Neuronal stem cell (in vitro differentiated cells): Measurements from ENCODE around the gene SIDT2.

ENCODE experiments used
- DNase-seq: peaks from one replicate; pipeline ENCODE4 v3.0.0-alpha.2; 2013; ENCODE audit warnings: low spot score
- H2AFZ ChIP-seq: one replicate; pipeline ENCODE4 v1.6.1; 2013; ENCODE audit warnings: mild to moderate bottlenecking, low read length, inconsistent platforms
- H2AK5ac ChIP-seq: 2 replicates; pipeline ENCODE4 v1.6.1; 2013; ENCODE audit warnings: low read depth, mild to moderate bottlenecking, inconsistent platforms, low read length, moderate library complexity, mixed read lengths
- H2BK120ac ChIP-seq: 2 replicates; pipeline ENCODE4 v1.6.1; 2013; ENCODE audit warnings: low read depth, mild to moderate bottlenecking, inconsistent platforms, low read length, moderate library complexity, mixed read lengths
- H2BK12ac ChIP-seq: one replicate; pipeline ENCODE4 v1.6.1; 2013; ENCODE audit warnings: low read length, inconsistent platforms
- H2BK15ac ChIP-seq: 2 replicates; pipeline ENCODE4 v1.6.1; 2013; ENCODE audit warnings: mild to moderate bottlenecking, low read length, inconsistent platforms, mixed read lengths
- H2BK5ac ChIP-seq: one replicate; pipeline ENCODE4 v1.6.1; 2013; ENCODE audit warnings: inconsistent platforms, mild to moderate bottlenecking, low read length, moderate library complexity
- H3K14ac ChIP-seq: one replicate; pipeline ENCODE4 v1.6.1; 2013; ENCODE audit warnings: low read length, inconsistent platforms
- H3K18ac ChIP-seq: 2 replicates; pipeline ENCODE4 v1.6.1; 2013; ENCODE audit warnings: low read length, inconsistent platforms
- H3K23ac ChIP-seq: 2 replicates; pipeline ENCODE4 v1.6.1; 2013; ENCODE audit warnings: low read depth, mild to moderate bottlenecking, mixed read lengths, low read length, inconsistent platforms; ENCODE audit not compliant: poor library complexity
- H3K27ac ChIP-seq: replicated peaks from 3 replicates; pipeline ENCODE4 v1.5.1; 2013; ENCODE audit warnings: low read length, inconsistent platforms
- H3K27me3 ChIP-seq, 3 experiments: 2 replicates each; pipeline ENCODE4 v1.6.1; 2013; ENCODE audit warnings: low read length in 3 of 3, mild to moderate bottlenecking in 2 of 3, inconsistent platforms in 1 of 3, low read depth in 1 of 3, mixed read lengths in 1 of 3, moderate library complexity in 1 of 3; ENCODE audit not compliant: control insufficient read depth in 3 of 3, insufficient read depth in 3 of 3
- H3K36me3 ChIP-seq, 2 donors: replicated peaks in 1 of 2; 2 replicates each; pipeline ENCODE4 v1.6.1; 2013; ENCODE audit warnings: low read length in 2 of 2; ENCODE audit not compliant: control insufficient read depth in 2 of 2, insufficient read depth in 2 of 2
- H3K4ac ChIP-seq: 2 replicates; pipeline ENCODE4 v1.6.1; 2013; ENCODE audit warnings: inconsistent platforms, mild to moderate bottlenecking, low read length, moderate library complexity
- H3K4me1 ChIP-seq, 2 donors: 1 replicate in 1 of 2; 2 replicates in 1 of 2; pipeline ENCODE4 v1.6.1; 2013; ENCODE audit warnings: low read length in 2 of 2, low read depth in 1 of 2; ENCODE audit not compliant: control insufficient read depth in 2 of 2, insufficient read depth in 1 of 2
- H3K4me2 ChIP-seq: one replicate; pipeline ENCODE4 v1.6.1; 2013; ENCODE audit warnings: mild to moderate bottlenecking, low read length, inconsistent platforms; ENCODE audit not compliant: insufficient read depth, poor library complexity, severe bottlenecking
- H3K4me3 ChIP-seq, 2 donors: 2 replicates each; pipeline ENCODE4 v1.5.1; 2013; ENCODE audit warnings: low read length in 2 of 2, mild to moderate bottlenecking in 2 of 2, inconsistent platforms in 1 of 2, moderate library complexity in 1 of 2
- H3K79me1 ChIP-seq: one replicate; pipeline ENCODE4 v1.6.1; 2013; ENCODE audit warnings: low read depth, mild to moderate bottlenecking, inconsistent platforms, low read length, moderate library complexity
- H3K9ac ChIP-seq: one replicate; pipeline ENCODE4 v1.6.1; 2013; ENCODE audit warnings: mild to moderate bottlenecking, low read depth, low read length, inconsistent platforms; ENCODE audit not compliant: poor library complexity
- H3K9me3 ChIP-seq, 2 donors: replicated peaks in 1 of 2; 2 replicates each; pipeline versions ENCODE3 to v1.6.1; 2013; ENCODE audit warnings: low read length in 2 of 2, mild to moderate bottlenecking in 2 of 2, inconsistent platforms in 1 of 2, low read depth in 1 of 2, mixed read lengths in 1 of 2, moderate library complexity in 1 of 2; ENCODE audit not compliant: control insufficient read depth in 2 of 2, insufficient read depth in 1 of 2
- H4K8ac ChIP-seq: one replicate; pipeline ENCODE4 v1.6.1; 2013; ENCODE audit warnings: low read depth, mild to moderate bottlenecking, inconsistent platforms, low read length, moderate library complexity
- H4K91ac ChIP-seq: one replicate; pipeline ENCODE4 v1.6.1; 2013; ENCODE audit warnings: low read length, low read depth, mild to moderate bottlenecking, inconsistent platforms; ENCODE audit not compliant: poor library complexity
- WGBS, 2 donors: extraction: QIAGEN DNeasy Blood & Tissue Kit; methylation state at CpG; one replicate each; pipeline ENCODE4 v1.1.7; 2013; ENCODE audit warnings: missing lambda C conversion rate in 2 of 2, mixed read lengths in 1 of 2; ENCODE audit not compliant: insufficient read length in 2 of 2, insufficient replicate concordance in 1 of 2; ENCODE audit errors: extremely low coverage in 2 of 2; 5-methylcytosine and 5-hydroxymethylcytosine counted together

SIDT2 gene

GRCh38 chr11:117144477-117145392 lies 33.8 kb upstream of the SIDT2 start:
- H2BK5ac ChIP-seq = peak overlapping the region; percentile 94
- peaks cover 5% of the 10 kb centered on the region for H3K79me1 ChIP-seq
- H2AFZ ChIP-seq = peak overlapping the region; percentile 95

DNA sequence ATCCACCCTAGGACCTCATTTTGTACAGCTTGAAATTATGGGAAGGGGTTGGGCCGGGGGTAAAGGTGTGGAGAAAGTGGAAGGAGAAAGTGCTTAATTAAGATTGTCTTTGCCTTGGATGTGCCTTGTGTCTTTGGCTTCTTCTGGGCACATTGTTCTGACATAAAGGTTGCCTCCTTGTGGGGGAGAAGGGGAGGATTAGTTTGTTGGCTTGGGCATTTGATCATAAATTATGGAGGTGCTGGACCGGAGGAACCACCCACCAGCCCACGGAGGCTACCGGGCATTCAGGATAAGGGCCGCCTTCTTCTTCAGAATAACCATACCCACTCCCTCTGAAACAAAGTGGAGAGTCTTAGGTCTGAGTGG lies 33.2 kb upstream of the SIDT2 start:
- H3K27me3 ChIP-seq = no peaks in the 10 kb centered on the region
- H2BK5ac ChIP-seq = no peak overlapping the region
- H2BK15ac ChIP-seq = no peak overlapping the region
- H2BK120ac ChIP-seq = no peak overlapping the region
- no peak overlapping the region for H3K9ac ChIP-seq
- H3K4ac ChIP-seq = no peak overlapping the region
- no peak overlapping the region for H4K91ac ChIP-seq
- H3K4me2 ChIP-seq = peak overlapping the region; percentile 72
- no CpG with 5 or more reads among the region's 5 CpGs for WGBS, 2 donors
- no peak overlapping the region for H3K27ac ChIP-seq
- H3K9me3 ChIP-seq = no peaks in the 10 kb centered on the region
- H3K4me3 ChIP-seq = peak overlapping the region; percentile 73 to 86
- no peak overlapping the region for H3K18ac ChIP-seq
- H2BK12ac ChIP-seq = no peak overlapping the region
- no peak overlapping the region for H3K14ac ChIP-seq
- H3K36me3 ChIP-seq = peaks cover 7 to 43% of the 10 kb centered on the region in 2 donors
- no peak overlapping the region for H2AFZ ChIP-seq
- DNase-seq = peak; percentile 4
- H3K4me1 ChIP-seq = peaks cover 3 to 4% of the 10 kb centered on the region in 2 donors
- no peak overlapping the region for H3K23ac ChIP-seq
- H3K79me1 ChIP-seq = peaks cover 5% of the 10 kb centered on the region
- no peak overlapping the region for H2AK5ac ChIP-seq
- H4K8ac ChIP-seq = no peak overlapping the region

More at GRCh38 chr11:117144477-117145392, 33.8 kb upstream of the SIDT2 start:
- H3K4ac ChIP-seq = no peak overlapping the region
- H2BK120ac ChIP-seq = peak overlapping the region; percentile 61
- H3K14ac ChIP-seq = peak overlapping the region; percentile 97
- H3K23ac ChIP-seq = peak overlapping the region; percentile 99
- H3K9me3 ChIP-seq = no peaks in the 10 kb centered on the region
- H3K27me3 ChIP-seq = no peaks in the 10 kb centered on the region
- H4K91ac ChIP-seq = no peak overlapping the region
- peaks cover 3 to 4% of the 10 kb centered on the region in 2 donors for H3K4me1 ChIP-seq
- peak overlapping the region; percentile 89 for H3K27ac ChIP-seq
- DNase-seq = peak; percentile 3
- WGBS, 2 donors = no CpG with 5 or more reads among the region's 62 CpGs
- peaks cover 7 to 37% of the 10 kb centered on the region in 2 donors for H3K36me3 ChIP-seq
- no peak overlapping the region for H2BK12ac ChIP-seq
- peak overlapping the region; percentile 73 to 86 for H3K4me3 ChIP-seq
- H3K18ac ChIP-seq = peak overlapping the region; percentile 100
- H2AK5ac ChIP-seq = peak overlapping the region; percentile 81
- peak overlapping the region; percentile 72 for H3K4me2 ChIP-seq
- no peak overlapping the region for H4K8ac ChIP-seq
- H2BK15ac ChIP-seq = peak overlapping the region; percentile 46
- peak overlapping the region; percentile 93 for H3K9ac ChIP-seq

DNA sequence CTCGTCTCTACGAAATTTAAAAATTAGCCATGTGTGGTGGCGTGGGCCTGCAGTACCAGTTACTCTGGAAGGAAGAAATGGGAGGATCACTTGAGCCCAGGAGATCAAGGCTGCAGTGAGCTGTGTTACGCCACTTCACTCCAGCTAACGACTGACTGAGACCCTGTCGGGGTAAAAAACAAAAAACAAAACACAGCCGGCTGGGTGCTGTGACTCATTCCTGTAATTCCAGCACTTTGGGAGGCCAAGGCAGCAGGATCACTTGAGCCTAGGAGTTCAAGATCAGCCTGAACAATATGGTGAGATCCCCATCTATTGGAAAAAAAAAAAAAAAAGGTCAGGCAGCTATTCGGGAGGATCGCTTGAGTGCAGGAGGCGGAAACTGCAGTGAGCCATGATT lies 32.0 kb upstream of the SIDT2 start:
- Histone ChIP-seq H3K9me3 (no peaks in the 10 kb centered on the region), H3K4me3 (no peak overlapping the region), H3K27ac (no peak overlapping the region), H3K27me3 (no peaks in the 10 kb centered on the region), H3K4me2 (no peak overlapping the region), H3K14ac (no peak overlapping the region), H3K36me3 (peaks cover 7 to 48% of the 10 kb centered on the region in 2 donors), H2BK120ac (no peak overlapping the region), H3K79me1 (peaks cover 5% of the 10 kb centered on the region), H2BK5ac (no peak overlapping the region), H3K23ac (no peak overlapping the region), H2BK12ac (no peak overlapping the region), H2AFZ (no peak overlapping the region), H4K91ac (no peak overlapping the region), H2BK15ac (no peak overlapping the region), H3K9ac (no peak overlapping the region), H4K8ac (no peak overlapping the region), H2AK5ac (no peak overlapping the region), H3K18ac (no peak overlapping the region), H3K4ac (no peak overlapping the region), H3K4me1 (peaks cover 3 to 4% of the 10 kb centered on the region in 2 donors)
- DNase-seq = no peak
- no CpG with 5 or more reads among the region's 10 CpGs for WGBS, 2 donors

- WGBS, 2 donors = no CpG with 5 or more reads among the region's 2 CpGs
- Histone ChIP-seq H3K23ac (no peak overlapping the region), H3K4me2 (no peak overlapping the region), H3K79me1 (peaks cover 4% of the 10 kb centered on the region), H2BK120ac (no peak overlapping the region), H3K4me3 (no peak overlapping the region), H3K9me3 (peaks cover 0 to 3% of the 10 kb centered on the region in 2 donors), H2BK5ac (no peak overlapping the region), H2BK15ac (no peak overlapping the region), H4K8ac (no peak overlapping the region), H3K14ac (no peak overlapping the region), H3K27ac (no peak overlapping the region), H3K4me1 (no peaks in the 10 kb centered on the region), H2BK12ac (no peak overlapping the region), H3K36me3 (peaks cover 12 to 87% of the 10 kb centered on the region in 2 donors), H3K27me3 (no peaks in the 10 kb centered on the region), H3K9ac (no peak overlapping the region), H3K4ac (no peak overlapping the region), H2AFZ (no peak overlapping the region), H4K91ac (no peak overlapping the region), H3K18ac (no peak overlapping the region), H2AK5ac (no peak overlapping the region)
- no peak for DNase-seq
Observed at GRCh38 chr11:117152066-117152465, 26.5 kb upstream of the SIDT2 start.
